OCI-LY7 (cell line): ENCODE data around the gene FRAS1. TPM values are rescaled to one million over a fixed set of nuclear protein-coding genes. Genes with fewer than 3 reads are reported as not detected.

ENCODE experiments used
- BruUV-seq: library from RNA; stranded (reverse); fragments of 400-500 nt; replicated peaks from 2 replicates; lab custom pipeline; 2021; lab: Mats Ljungman, UMichigan
- CTCF ChIA-PET: fragments of 300-600 bp; sonication (Branson Sonifier 250); formaldehyde crosslinking; loops from one replicate; lab custom pipeline; 2022; ENCODE audit warnings: antibody characterized with exemption; ENCODE audit not compliant: unreplicated experiment; lab: Charles Lee
- POLR2A ChIA-PET: fragments of 300-600 bp; sonication (Branson Sonifier 250); formaldehyde crosslinking; loops from one replicate; lab custom pipeline; 2022; ENCODE audit warnings: antibody characterized with exemption; lab: Charles Lee
- DNase-seq: peaks from one replicate; pipeline ENCODE4 v3.0.0-alpha.2; 2015; ENCODE audit warnings: low spot score
- H2AFZ ChIP-seq: fragments of 200-600 bp; sonication (generic), shearing (Covaris generic); 2 replicates; pipeline ENCODE4 v1.6.1; 2014; ENCODE audit warnings: mild to moderate bottlenecking, antibody characterized with exemption, low read length, moderate library complexity
- H3K27ac ChIP-seq: fragments of 200-600 bp; sonication (generic); 2 replicates; pipeline ENCODE4 v1.5.1; 2014; ENCODE audit warnings: mixed run types, low read depth, mild to moderate bottlenecking, moderate library complexity, low read length, inconsistent platforms; ENCODE audit not compliant: poor library complexity, severe bottlenecking
- H3K36me3 ChIP-seq: fragments of 200-600 bp; sonication (generic); 2 replicates; pipeline ENCODE4 v1.6.1; 2014; ENCODE audit warnings: mild to moderate bottlenecking, antibody characterized with exemption, low read length, moderate library complexity, mixed read lengths; ENCODE audit not compliant: insufficient read depth
- H3K4me1 ChIP-seq: fragments of 200-600 bp; sonication (generic); 2 replicates; pipeline ENCODE4 v1.5.1; 2014; ENCODE audit warnings: mild to moderate bottlenecking, low read length; ENCODE audit not compliant: insufficient read depth, poor library complexity, severe bottlenecking
- H3K4me2 ChIP-seq: fragments of 200-600 bp; sonication (generic); 2 replicates; pipeline ENCODE4 v1.6.1; 2014; ENCODE audit warnings: mild to moderate bottlenecking, low read length
- H3K4me3 ChIP-seq: fragments of 200-600 bp; sonication (generic); 2 replicates; pipeline ENCODE4 v1.5.1; 2014; ENCODE audit warnings: mild to moderate bottlenecking, low read depth, low read length; ENCODE audit not compliant: poor library complexity, severe bottlenecking
- H3K79me2 ChIP-seq: fragments of 200-600 bp; sonication (generic); 2 replicates; pipeline ENCODE4 v1.6.1; 2016; ENCODE audit warnings: low read depth, mild to moderate bottlenecking, low read length, moderate library complexity, mixed read lengths; ENCODE audit not compliant: insufficient read depth
- H3K9me2 ChIP-seq: fragments of 200-600 bp; sonication (generic); 2 replicates; pipeline ENCODE4 v1.6.1; 2016; ENCODE audit warnings: mild to moderate bottlenecking, low read length, mixed read lengths; ENCODE audit not compliant: insufficient read depth
- H3K9me3 ChIP-seq: fragments of 200-600 bp; sonication (generic); 2 replicates; pipeline ENCODE4 v1.6.1; 2014; ENCODE audit warnings: mild to moderate bottlenecking, mixed run types, low read length, mixed read lengths
- H4K20me1 ChIP-seq: fragments of 200-600 bp; sonication (generic); 2 replicates; pipeline ENCODE4 v1.6.1; 2014; ENCODE audit warnings: mild to moderate bottlenecking, antibody characterized with exemption, low read length, moderate library complexity, mixed read lengths; ENCODE audit not compliant: insufficient read depth
- EZH2phosphoT487 ChIP-seq: fragments of 200-600 bp; sonication (generic); IDR thresholded peaks from 2 replicates; pipeline ENCODE4 v1.6.1; 2018; ENCODE audit warnings: low read depth, borderline replicate concordance, mild to moderate bottlenecking, mixed run types, antibody characterized with exemption, low read length, moderate library complexity, mixed read lengths
- intact Hi-C: fragments of 100-400 bp; cut with micrococcal nuclease; formaldehyde crosslinking; loops from one replicate; pipeline ENCODE4 v1.10.0; 2022; ENCODE audit not compliant: unreplicated experiment
- total RNA-seq, 2 experiments: library from RNA; depleted of rRNA in 1 of 2; stranded (reverse); fragments of >200 nt in 1 of 2; shearing (Covaris generic) in 1 of 2; gene quantifications; 2 replicates each; pipeline ENCODE4 v1.2.3, GENCODE V29; 2014 to 2022
- TF ChIP-seq, protein P1 (sequence below): fragments of 200-600 bp; sonication (generic); conservative IDR thresholded peaks from 2 replicates; pipeline ENCODE4 v1.5.1; 2014; ENCODE audit warnings: mild to moderate bottlenecking, antibody characterized with exemption, low read length, moderate library complexity, mixed read lengths

FRAS1 gene
- total RNA-seq, 2 experiments from 2014 or later, result 0.19 to 0.30 TPM

- Histone ChIP-seq H3K9me3 (no peaks in the 10 kb centered on the region), H3K36me3 (no peaks in the 10 kb centered on the region), H2AFZ (no peak overlapping the region), H3K4me1 (no peaks in the 10 kb centered on the region), H3K9me2 (no peaks in the 10 kb centered on the region), H4K20me1 (no peaks in the 10 kb centered on the region), H3K4me2 (no peak overlapping the region), H3K4me3 (no peak overlapping the region), H3K79me2 (no peaks in the 10 kb centered on the region), H3K27ac (no peak overlapping the region)
- CTCF ChIA-PET, result no interaction called here
- POLR2A ChIA-PET, result interaction anchor here (2.5 kb wide), 1 partner anchor 8 kb away, joined by 11 read pairs; no protein-coding TSS in a partner anchor
- no TSS peak for BruUV-seq
- intact Hi-C loops, result no loop called here
- TF ChIP-seq EZH2phosphoT487, result no peak
- TF ChIP-seq, protein P1, sequence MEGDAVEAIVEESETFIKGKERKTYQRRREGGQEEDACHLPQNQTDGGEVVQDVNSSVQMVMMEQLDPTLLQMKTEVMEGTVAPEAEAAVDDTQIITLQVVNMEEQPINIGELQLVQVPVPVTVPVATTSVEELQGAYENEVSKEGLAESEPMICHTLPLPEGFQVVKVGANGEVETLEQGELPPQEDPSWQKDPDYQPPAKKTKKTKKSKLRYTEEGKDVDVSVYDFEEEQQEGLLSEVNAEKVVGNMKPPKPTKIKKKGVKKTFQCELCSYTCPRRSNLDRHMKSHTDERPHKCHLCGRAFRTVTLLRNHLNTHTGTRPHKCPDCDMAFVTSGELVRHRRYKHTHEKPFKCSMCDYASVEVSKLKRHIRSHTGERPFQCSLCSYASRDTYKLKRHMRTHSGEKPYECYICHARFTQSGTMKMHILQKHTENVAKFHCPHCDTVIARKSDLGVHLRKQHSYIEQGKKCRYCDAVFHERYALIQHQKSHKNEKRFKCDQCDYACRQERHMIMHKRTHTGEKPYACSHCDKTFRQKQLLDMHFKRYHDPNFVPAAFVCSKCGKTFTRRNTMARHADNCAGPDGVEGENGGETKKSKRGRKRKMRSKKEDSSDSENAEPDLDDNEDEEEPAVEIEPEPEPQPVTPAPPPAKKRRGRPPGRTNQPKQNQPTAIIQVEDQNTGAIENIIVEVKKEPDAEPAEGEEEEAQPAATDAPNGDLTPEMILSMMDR, result no peak
- DNase-seq, result no peak
Observed at GRCh38 chr4:78346222-78346621, 289.1 kb downstream of the FRAS1 start.

DNA sequence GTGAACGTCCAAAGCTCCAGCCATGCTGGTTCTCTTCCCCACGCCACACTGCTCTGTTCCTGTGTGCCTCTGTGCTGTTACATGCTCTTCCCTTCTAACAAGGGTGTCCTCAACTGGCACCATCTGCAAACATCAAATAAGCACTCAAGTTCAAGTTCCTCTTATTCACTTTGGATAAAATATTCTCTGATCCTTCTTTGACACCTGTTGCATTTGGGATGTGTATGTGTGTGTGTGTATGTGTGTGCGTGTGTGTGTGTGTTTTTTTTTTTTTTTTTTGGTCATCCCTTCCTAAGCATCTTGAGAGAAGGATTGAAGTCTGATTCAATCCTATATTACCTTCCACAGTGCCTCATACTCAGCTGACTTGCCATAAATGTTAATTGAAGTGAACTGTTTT lies 290.4 kb downstream of the FRAS1 start:
- no TSS peak for BruUV-seq
- Histone ChIP-seq H3K27ac (no peak overlapping the region), H3K4me1 (no peaks in the 10 kb centered on the region), H3K9me3 (no peaks in the 10 kb centered on the region), H3K4me3 (no peak overlapping the region), H4K20me1 (no peaks in the 10 kb centered on the region), H3K36me3 (no peaks in the 10 kb centered on the region), H3K4me2 (no peak overlapping the region), H3K9me2 (no peaks in the 10 kb centered on the region), H3K79me2 (no peaks in the 10 kb centered on the region), H2AFZ (no peak overlapping the region)
- POLR2A ChIA-PET, result interaction anchor here (0.7 to 0.8 kb wide), 2 partner anchors 46 to 159 kb away, joined by 3 to 5 read pairs; no protein-coding TSS in a partner anchor
- intact Hi-C loops, result no loop called here
- CTCF ChIA-PET, result no interaction called here
- no peak for DNase-seq
- TF ChIP-seq EZH2phosphoT487, result no peak
- TF ChIP-seq, protein P1, result no peak

DNA sequence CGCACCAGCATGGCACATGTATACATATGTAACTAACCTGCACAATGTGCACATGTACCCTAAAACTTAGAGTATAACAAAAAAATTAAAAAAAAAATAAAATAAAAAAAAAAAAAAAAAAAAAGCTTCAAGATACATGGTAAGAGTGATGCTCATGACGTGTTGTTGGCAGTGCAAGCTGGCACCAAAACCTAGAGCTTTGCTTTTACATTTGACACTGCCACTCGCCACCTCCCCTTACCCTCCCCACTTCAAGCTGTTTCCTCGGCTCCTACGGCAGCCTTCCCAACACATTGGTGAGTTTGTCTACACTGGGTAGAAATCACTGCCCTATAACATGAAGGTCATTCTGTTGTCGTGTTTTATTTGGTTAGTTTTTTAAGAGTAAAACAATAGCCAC lies 296.8 kb downstream of the FRAS1 start:
- Histone ChIP-seq H2AFZ (no peak overlapping the region), H3K79me2 (no peaks in the 10 kb centered on the region), H3K9me2 (no peaks in the 10 kb centered on the region), H3K4me2 (no peak overlapping the region), H4K20me1 (no peaks in the 10 kb centered on the region), H3K9me3 (no peaks in the 10 kb centered on the region), H3K36me3 (no peaks in the 10 kb centered on the region), H3K4me1 (no peaks in the 10 kb centered on the region), H3K4me3 (no peak overlapping the region), H3K27ac (no peak overlapping the region)
- no TSS peak for BruUV-seq
- intact Hi-C loops, result no loop called here
- CTCF ChIA-PET, result no interaction called here
- no peak for DNase-seq
- POLR2A ChIA-PET, result interaction anchor here (1.1 to 1.8 kb wide), 2 partner anchors 8 to 18 kb away, joined by 3 to 11 read pairs; no protein-coding TSS in a partner anchor
- TF ChIP-seq EZH2phosphoT487, result no peak
- TF ChIP-seq, protein P1, result no peak
